A673 (cell line): Measurements from ENCODE around the gene LTBP2.

Experiments used
- CTCF ChIP-seq: fragments of 300-800, 200-600 bp; sonication (generic); conservative IDR thresholded peaks from 2 replicates; pipeline ENCODE4 v1.5.1; 2017; ENCODE audit warnings: low read depth, mild to moderate bottlenecking, antibody characterized with exemption, low read length, moderate library complexity, mixed read lengths
- EZH2 ChIP-seq: fragments of 200-600 bp; sonication (generic); IDR thresholded peaks from 2 replicates; pipeline ENCODE4 v1.6.1; 2017; ENCODE audit warnings: borderline replicate concordance, low read depth, mild to moderate bottlenecking, mixed read lengths, antibody characterized with exemption, low read length; ENCODE audit not compliant: poor library complexity, severe bottlenecking

GRCh38 chr14:74531006-74531405 lies 81.0 kb downstream of the LTBP2 start:
- TF ChIP-seq EZH2 (no peak), CTCF (no peak)
